HG02759 (cell line): ENCODE measurements around the gene GPT2.

ENCODE experiments used
- ATAC-seq: cut with Tn5 transposase; IDR thresholded peaks from one replicate; pipeline ENCODE4 v1.9.1; 2021; ENCODE audit warnings: mild to moderate bottlenecking, moderate library complexity; ENCODE audit not compliant: unreplicated experiment

GPT2 gene

DNA sequence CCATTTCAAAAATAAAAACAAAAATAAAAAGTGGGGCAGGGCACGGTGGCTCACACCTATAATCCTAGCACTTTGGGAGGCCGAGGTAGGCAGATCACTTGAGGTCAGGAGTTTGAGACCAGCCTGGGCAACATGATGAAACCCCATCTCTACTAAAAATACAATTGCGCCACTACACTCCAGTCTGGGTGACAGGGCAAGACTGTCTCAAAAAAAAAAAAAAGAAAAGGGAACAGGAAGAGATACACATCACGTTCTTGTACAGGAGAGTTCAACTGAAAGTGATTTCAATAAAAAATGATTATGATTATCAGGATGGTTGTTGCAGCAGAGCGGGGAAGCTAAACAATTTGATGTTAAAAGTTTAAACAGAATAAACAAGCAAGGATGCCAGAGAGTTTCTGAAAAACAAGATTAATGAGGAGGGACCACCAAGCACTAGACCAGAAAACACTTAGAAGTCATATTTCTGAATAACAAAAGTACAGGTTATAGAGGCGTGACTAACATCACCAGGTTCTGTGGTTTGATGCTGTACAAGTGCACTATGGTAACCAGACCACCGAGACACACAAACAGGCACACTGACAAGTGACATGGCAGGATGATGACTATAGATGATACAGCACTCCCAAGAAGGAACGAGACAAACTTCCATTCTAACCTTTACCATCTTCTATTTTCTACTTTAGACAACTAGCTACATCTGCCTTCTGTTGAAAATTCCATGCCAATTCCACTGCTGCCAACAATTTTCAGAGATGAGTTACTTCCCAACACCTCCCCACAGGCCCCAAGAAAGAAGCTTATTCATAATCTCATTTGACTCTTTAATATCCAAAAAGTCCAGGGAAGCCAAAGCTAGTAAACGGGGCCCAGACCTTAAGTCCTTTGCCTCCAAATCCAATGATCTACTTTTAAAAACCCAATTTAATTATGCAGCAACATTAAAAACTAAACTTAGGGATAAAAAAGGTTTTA, 77.5 kb downstream of the GPT2 start:
- no peak for ATAC-seq

DNA sequence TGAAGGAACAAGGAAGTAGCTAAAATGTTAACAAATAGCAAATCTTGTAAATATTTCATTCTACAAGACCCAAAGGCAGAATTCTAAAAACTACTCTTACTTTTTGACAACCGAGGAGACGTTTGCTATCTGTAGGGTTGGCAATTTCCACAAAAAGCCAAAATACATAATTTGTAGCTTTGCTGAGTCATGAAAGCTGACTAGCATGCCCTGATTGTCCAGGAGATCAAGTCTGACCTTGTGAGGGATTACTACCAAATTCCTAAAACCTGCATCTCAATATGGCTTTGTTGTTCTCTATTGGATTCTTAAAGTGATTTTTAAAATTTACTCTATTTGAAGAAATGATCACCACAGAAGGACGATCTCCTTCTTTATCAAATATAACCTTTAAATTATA, 78.5 kb downstream of the GPT2 start:
- no peak for ATAC-seq

DNA sequence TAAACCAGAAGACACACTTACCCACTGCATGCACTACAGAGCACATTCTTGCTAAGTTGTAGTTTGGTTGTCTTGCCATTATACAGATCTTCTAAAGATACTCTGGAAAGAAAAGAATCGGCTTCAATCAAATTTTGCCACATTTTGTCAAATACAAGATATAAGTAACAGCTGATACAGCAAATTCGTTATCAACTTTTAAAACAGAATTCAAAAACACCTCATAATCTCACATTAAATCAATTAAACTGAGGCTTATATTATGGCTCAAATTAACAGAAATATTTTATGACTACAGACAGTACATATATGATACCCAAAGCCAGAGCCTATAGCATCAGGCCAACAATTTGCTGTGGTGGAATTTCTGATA, 83.9 kb downstream of the GPT2 start:
- no peak for ATAC-seq

DNA sequence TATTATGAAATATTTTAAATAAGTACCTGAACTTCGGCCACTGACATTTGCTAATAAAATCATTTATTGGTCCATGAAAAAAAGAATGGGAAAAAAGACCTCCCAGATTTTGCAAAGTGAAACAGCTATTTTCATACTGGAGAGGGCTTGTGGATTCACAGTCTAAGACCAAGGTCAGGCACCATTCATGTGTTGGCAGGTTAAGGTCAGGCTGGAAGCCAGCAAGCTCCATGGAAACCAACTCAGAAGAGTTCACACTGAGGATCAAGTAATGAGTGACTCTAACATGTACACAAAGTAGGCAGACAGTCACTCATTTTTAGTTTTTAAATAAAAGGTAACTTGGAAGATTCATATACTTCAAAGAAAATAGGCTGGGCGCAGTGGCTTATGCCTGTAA, 85.9 kb downstream of the GPT2 start:
- no peak for ATAC-seq

DNA sequence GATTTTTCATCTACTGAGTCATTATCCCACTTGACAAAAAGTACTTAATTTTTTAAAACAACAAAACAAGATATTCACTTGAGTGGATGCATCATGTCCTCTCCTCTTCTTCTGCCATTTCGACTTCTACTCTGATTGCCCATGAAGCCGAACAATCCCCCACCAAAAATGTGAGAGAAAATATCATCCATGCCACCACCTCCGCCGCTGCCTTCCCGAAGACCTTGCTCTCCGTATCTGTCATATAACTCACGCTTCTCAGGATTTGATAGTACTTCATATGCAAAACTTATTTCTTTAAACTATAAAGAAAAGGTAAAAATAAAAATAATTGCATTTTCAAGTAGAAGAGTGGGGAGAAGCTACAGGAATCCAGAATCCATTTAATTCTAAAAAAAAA, 87.1 kb downstream of the GPT2 start:
- no peak for ATAC-seq

DNA sequence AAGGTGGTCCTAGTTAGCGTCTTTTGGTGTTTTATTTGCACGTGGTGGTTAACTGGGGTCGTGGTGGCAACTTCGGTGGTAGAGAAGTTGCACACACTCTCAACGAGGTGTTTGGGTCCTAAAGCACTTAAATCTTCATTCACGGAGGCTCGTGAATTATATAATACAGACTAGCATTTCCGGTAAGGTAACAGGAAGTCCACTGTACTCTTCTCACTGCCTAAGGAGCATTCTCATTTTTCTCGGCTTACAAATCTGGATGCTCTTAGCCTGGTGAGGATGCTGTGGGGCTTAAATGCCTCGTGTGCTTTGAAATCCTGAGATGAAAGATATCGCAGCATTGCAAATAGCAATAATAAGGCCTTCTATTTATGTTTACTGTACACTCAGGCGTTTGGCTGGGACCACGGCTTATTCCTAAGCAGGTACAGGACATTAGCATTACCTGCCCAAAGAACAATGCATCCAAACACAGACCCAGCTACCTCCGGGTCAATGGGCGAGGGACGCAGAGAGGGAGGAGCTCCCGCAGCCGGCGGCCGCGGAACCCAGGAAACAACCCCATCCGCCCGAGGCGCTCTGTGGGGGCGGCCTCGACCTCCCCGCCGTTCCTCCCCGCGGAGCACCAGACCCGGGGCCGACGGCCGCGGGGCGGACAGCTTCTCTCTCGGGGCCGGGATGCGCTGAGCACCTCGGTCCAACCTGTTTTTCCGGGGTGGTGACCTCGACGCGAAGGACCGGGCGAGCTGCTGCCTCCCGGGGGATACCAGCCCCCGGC, 88.5 kb downstream of the GPT2 start:
- ATAC-seq: peak; percentile 49

DNA sequence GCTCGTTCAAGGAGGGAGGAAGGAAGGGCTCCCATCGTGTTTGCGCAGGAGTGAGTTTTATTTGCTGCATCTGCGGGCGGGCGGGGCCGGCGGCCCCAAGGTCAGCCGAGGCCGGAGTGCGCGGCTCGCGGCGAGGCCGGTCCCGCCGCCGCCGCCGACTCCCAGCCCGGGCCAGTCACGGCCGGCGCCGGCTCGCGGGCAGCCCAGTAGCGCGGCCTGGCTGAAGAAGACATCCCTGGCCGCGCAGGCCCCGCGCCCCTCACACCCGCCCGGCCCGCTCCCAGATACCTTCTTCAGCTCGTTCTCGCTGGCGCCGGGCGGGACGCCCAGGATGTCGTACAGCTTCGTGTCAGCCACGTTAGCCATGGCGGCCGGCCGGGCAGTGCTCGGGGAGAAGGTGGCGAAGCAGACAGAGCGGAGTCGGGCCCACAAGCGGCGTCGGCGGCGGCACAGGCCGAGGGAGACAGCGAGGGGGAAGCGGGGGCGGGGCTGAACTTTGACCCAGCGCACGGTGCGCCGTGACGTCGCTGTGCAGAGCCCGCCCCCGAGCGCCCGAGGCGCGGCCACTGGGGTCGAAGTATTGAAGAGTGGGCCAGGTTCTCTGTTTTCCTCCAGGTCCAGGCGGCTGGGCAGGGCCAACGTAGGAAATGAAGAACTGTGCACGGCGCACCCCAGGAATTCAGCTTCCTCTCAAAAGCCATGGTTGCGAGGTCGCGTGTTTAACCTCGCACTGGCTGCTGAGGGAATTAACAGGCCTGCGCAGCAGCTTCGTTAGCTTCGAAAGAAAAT, 89.2 kb downstream of the GPT2 start, which contains the start of gene DNAJA2:
DNAJA2 (minus strand) TSS at position 468 of the 789 bp plus-strand sequence; CDS start at position 366, 102 bp downstream.
- peak; percentile 92 for ATAC-seq

DNA sequence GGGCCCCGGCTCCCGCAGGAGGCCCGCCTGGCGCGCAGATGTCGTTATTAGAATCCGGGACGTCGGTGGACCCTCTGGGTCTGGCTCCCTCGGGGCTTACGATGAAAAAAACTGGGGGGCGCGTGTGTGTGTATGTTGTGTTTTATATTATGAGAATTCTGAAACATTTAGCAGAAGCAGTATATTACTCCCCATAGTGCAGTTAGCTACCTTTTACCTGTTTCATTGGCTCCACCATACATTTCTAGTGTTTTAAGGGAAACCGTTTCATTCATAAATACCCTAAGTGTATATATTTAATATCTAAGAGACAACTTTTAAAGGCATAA, 89.8 kb downstream of the GPT2 start:
- ATAC-seq: no peak

DNA sequence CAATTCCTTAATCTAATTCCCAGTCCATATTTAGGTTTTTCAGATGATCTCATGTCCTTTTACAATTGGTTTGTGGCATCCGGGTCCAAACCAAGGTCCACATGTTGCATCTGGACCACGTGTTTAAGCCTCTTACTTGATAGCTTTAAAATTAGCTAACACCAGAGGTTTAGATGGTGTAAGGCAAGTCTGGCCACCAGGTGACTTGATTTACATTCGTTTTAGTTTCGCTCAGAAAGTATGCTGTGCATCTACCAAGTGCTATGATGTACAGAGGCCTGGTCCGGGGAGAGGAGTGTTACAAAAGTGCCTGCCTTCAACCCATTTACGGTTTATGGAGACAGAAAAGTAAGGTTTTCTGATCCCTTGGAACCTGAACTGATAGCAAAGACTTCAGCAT, 90.2 kb downstream of the GPT2 start:
- ATAC-seq: no peak

DNA sequence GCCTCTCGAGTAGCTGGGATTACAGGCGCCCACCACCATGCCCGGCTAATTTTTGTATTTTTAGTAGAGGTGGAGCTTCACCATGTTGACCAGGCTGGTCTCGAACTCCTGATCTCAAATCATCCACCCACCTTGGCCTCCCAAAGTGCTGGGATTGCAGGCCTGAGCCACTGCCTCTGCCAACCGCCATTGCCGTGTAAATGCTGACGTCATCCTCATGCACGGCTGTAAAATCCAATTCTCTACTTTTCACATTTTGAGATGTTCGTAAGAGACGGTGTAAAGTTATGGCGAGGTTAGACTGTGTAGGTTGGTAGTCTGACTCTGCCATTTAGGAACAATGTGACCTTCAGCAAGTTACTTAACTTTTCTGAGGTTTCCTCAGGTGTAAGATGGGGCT, 91.0 kb downstream of the GPT2 start:
- no peak for ATAC-seq

DNA sequence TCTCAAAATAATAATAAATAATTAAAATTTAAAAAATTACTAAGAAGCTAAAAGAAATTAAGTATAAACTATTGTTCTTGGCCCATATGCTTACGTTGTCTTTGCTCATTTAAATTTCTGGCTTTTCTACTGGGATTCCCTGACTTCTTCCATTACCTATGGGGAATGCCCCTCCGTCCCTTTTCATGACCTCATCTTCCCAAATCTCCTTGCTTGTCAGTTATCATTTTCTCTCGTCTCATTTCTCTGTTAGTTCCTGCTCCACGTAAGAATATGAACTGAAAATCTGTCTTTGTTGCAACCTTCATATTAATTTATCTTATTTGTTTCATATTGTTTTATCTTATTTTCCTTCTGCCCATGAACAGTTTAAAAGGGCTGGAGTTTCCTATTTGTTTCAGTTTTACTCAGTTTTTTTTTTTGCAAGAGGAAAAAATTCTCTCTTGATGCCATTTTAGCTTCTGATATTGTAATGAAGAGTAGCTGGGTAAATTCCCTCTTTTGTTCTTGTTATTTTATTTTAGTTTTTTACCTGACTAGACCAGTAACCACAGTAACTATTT, 91.8 kb downstream of the GPT2 start:
- ATAC-seq: no peak

DNA sequence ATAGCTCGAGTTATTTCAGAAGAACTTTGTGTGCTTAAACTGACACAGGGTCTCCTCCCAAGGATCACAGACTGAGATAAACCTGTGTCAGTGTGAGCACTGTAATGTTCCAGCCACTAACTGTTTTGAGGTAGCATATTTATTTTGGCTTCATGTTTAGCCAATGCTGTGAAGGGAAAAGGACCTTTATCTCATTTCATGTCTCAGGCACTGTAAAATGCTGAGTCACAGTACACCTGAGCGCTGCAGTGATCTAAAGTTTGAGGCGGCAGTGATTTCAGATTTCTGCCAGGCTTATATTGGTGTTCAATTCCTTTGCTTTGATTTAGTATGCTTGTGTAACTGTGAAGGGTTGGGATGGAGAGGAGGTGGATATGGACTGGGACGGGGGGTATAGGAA, 92.4 kb downstream of the GPT2 start:
- no peak for ATAC-seq
